Measurements from ENCODE around the gene YWHAE. TPM values are rescaled to one million over a fixed set of nuclear protein-coding genes. Genes with fewer than 3 reads are reported as not detected.
"Not testable (repeated sequence)": the region's sequence is repeated elsewhere in the genome, so short reads cannot be mapped to it uniquely, and the experiment has no call there.

YWHAE gene
- total and polyA plus RNA-seq, 7 donors = 641 to 927 (median 820) TPM

- H3K27ac ChIP-seq = peak overlapping the region; percentile 95
- H3K4me3 ChIP-seq = peak overlapping the region; percentile 50
- peaks cover 0 to 3% of the 10 kb centered on the region in 2 donors for H3K36me3 ChIP-seq (ENCODE audit: insufficient read depth in 1 of 2, low read depth in 1 of 2)
- no peak for DNase-seq
- intact Hi-C loops (cut with DNase I) = loop anchor here in 1 of 2 donors (10.0 kb wide), 1 partner anchor 64 kb away; the partner anchor contains the start of gene CRK
- H3K9me3 ChIP-seq = no peaks in the 10 kb centered on the region
- ATAC-seq = peak; percentile 81 to 95 (median 87)
- no peak for TF ChIP-seq CTCF (IDR thresholded peaks at IDR 0.05)
- no peaks in the 10 kb centered on the region for H3K27me3 ChIP-seq (ENCODE audit: insufficient read depth in 3 of 3, low read length in 2 of 3)
- WGBS, 3 donors = 5 to 15% (median 10%) methylated on average over 6 of the region's 6 CpGs
- H3K4me1 ChIP-seq = peaks cover 78% of the 10 kb centered on the region
Observed at GRCh38 chr17:1390432-1391367, 9.3 kb downstream of the YWHAE start.

- WGBS, 3 donors = 44 to 75% (median 53%) methylated on average over 21 to 22 of the region's 22 CpGs
Observed at GRCh38 chr17:1387490-1388227, 12.4 kb downstream of the YWHAE start.

GRCh38 chr17:1386675-1387190, 13.3 kb downstream of the YWHAE start:
- WGBS, 3 donors = 64 to 83% (median 65%) methylated on average over 8 of the region's 8 CpGs
- intact Hi-C loops (cut with DNase I); ATAC-seq; H3K9me3 ChIP-seq; DNase-seq; H3K36me3 ChIP-seq (ENCODE audit: insufficient read depth in 1 of 2, low read depth in 1 of 2); H3K4me3 ChIP-seq; H3K27me3 ChIP-seq (ENCODE audit: insufficient read depth in 3 of 3, low read length in 2 of 3): not testable (repeated sequence)
- Histone ChIP-seq H3K4me1 (peaks cover 75% of the 10 kb centered on the region), H3K27ac (peak overlapping the region; percentile 51)

More at GRCh38 chr17:1387490-1388227, 12.4 kb downstream of the YWHAE start:
- ATAC-seq; intact Hi-C loops (cut with DNase I); DNase-seq; H3K27me3 ChIP-seq (ENCODE audit: insufficient read depth in 3 of 3, low read length in 2 of 3); H3K36me3 ChIP-seq (ENCODE audit: insufficient read depth in 1 of 2, low read depth in 1 of 2); H3K9me3 ChIP-seq; H3K4me3 ChIP-seq: not testable (repeated sequence)
- Histone ChIP-seq H3K4me1 (peaks cover 82% of the 10 kb centered on the region), H3K27ac (peak overlapping the region; percentile 51)

GRCh38 chr17:1386265-1386664, 13.8 kb downstream of the YWHAE start:
- Histone ChIP-seq H3K4me3 (no peak overlapping the region), H3K36me3 (ENCODE audit: insufficient read depth in 1 of 2, low read depth in 1 of 2) (no peaks in the 10 kb centered on the region), H3K27ac (peak overlapping the region; percentile 51), H3K9me3 (no peaks in the 10 kb centered on the region), H3K27me3 (ENCODE audit: insufficient read depth in 3 of 3, low read length in 2 of 3) (no peaks in the 10 kb centered on the region), H3K4me1 (peaks cover 75% of the 10 kb centered on the region)
- WGBS, 3 donors = 74 to 83% (median 77%) methylated on average over 2 of the region's 2 CpGs
- DNase-seq (no peak), ATAC-seq (no peak)
- intact Hi-C loops (cut with DNase I) = no loop called here
- no peak for TF ChIP-seq CTCF (IDR thresholded peaks at IDR 0.05)

GRCh38 chr17:1385861-1386260, 14.2 kb downstream of the YWHAE start:
- peaks cover 75% of the 10 kb centered on the region for H3K4me1 ChIP-seq
- no peaks in the 10 kb centered on the region for H3K9me3 ChIP-seq
- ATAC-seq = no peak
- peak overlapping the region; percentile 51 for H3K27ac ChIP-seq
- intact Hi-C loops (cut with DNase I) = no loop called here
- WGBS, 3 donors = 13 to 39% (median 24%) methylated on average over 2 of the region's 2 CpGs
- no peaks in the 10 kb centered on the region for H3K27me3 ChIP-seq (ENCODE audit: insufficient read depth in 3 of 3, low read length in 2 of 3)
- no peak overlapping the region for H3K4me3 ChIP-seq
- H3K36me3 ChIP-seq (ENCODE audit: insufficient read depth in 1 of 2, low read depth in 1 of 2) = no peaks in the 10 kb centered on the region
- TF ChIP-seq CTCF (IDR thresholded peaks at IDR 0.05) = no peak
- no peak for DNase-seq

Data from psoas muscle (tissue), 8 donors.